Measurements from ENCODE around the gene TRAF3. TPM values are rescaled to one million over a fixed set of nuclear protein-coding genes. Genes with fewer than 3 reads are reported as not detected.

Gene TRAF3
- polyA plus RNA-seq, 1 of the 3 experiments (the other 2 are of a cell fraction) = 17.9 TPM

DNA sequence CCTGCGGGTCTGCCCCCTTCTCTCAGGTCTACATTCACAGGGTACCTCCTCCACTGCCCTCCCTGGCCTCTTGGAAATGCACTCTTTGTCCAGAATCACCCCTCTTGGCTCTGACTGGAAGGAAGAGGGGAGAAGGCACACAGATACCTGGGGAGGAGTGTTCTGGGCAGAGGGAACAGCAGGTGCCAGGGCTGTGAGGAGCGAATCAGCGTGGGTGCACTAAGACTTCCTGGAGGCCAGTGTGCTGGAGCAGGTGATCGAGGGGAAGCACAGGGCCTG lies 8.3 kb upstream of the TRAF3 start:
- POLR2A ChIA-PET = no interaction called here
- Histone ChIP-seq H3K27ac (ENCODE audit: low read depth in 2 of 2, low read length in 1 of 2) (no peak overlapping the region), H2AFZ (ENCODE audit: low read depth) (no peak overlapping the region), H3K4me3 (ENCODE audit: low read depth in 2 of 2, low read length in 1 of 2) (no peak overlapping the region), H4K20me1 (ENCODE audit: insufficient read depth) (no peaks in the 10 kb centered on the region), H3K4me1 (ENCODE audit: control insufficient read depth in 1 of 2, insufficient read depth in 2 of 2, low read depth in 1 of 2, low read length in 1 of 2) (no peaks in the 10 kb centered on the region), H3K9me3 (no peaks in the 10 kb centered on the region), H3K27me3 (ENCODE audit: insufficient read depth) (no peaks in the 10 kb centered on the region), H3K36me3 (replicated peaks in 1 of 2; ENCODE audit: control insufficient read depth in 1 of 2, insufficient read depth in 2 of 2, low read length in 1 of 2) (no peaks in the 10 kb centered on the region), H3K4me2 (no peak overlapping the region), H3K9ac (no peak overlapping the region), H3F3A (replicated peaks; ENCODE audit: insufficient read depth) (no peaks in the 10 kb centered on the region), H3K79me2 (ENCODE audit: insufficient read depth) (no peaks in the 10 kb centered on the region), H3K9me2 (no peaks in the 10 kb centered on the region)
- WGBS (ENCODE audit: low lambda C conversion rate) = 70% methylated on average over 3 of the region's 4 CpGs
- TF ChIP-seq RXRA (IDR thresholded peaks at IDR 0.05; ENCODE audit: borderline replicate concordance, low read depth) = no peak
- no peak for TF ChIP-seq MEF2A (IDR thresholded peaks at IDR 0.05; ENCODE audit: borderline replicate concordance, low read depth)
- TF ChIP-seq RAD21 (IDR thresholded peaks at IDR 0.05; ENCODE audit: low read length) = no peak
- no peak for TF ChIP-seq GATA2 (CRISPR knock-in tag; IDR thresholded peaks at IDR 0.05)
- TF ChIP-seq, protein P1, sequence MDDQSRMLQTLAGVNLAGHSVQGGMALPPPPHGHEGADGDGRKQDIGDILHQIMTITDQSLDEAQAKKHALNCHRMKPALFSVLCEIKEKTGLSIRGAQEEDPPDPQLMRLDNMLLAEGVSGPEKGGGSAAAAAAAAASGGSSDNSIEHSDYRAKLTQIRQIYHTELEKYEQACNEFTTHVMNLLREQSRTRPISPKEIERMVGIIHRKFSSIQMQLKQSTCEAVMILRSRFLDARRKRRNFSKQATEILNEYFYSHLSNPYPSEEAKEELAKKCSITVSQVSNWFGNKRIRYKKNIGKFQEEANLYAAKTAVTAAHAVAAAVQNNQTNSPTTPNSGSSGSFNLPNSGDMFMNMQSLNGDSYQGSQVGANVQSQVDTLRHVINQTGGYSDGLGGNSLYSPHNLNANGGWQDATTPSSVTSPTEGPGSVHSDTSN (IDR thresholded peaks at IDR 0.05) = no peak
- TF ChIP-seq FOXJ3 (CRISPR knock-in tag; IDR thresholded peaks at IDR 0.05) = no peak
- no peak for TF ChIP-seq FOSL2 (IDR thresholded peaks at IDR 0.05; ENCODE audit: borderline replicate concordance, low read depth)
- TF ChIP-seq GABPA (IDR thresholded peaks at IDR 0.05; ENCODE audit: low read depth) = no peak
- TF ChIP-seq SIN3A (IDR thresholded peaks at IDR 0.05; ENCODE audit: borderline replicate concordance, low read depth, low read length) = no peak
- TF ChIP-seq TEAD4 (IDR thresholded peaks at IDR 0.05; ENCODE audit: borderline replicate concordance, insufficient read depth) = no peak
- TF ChIP-seq, protein P2, sequence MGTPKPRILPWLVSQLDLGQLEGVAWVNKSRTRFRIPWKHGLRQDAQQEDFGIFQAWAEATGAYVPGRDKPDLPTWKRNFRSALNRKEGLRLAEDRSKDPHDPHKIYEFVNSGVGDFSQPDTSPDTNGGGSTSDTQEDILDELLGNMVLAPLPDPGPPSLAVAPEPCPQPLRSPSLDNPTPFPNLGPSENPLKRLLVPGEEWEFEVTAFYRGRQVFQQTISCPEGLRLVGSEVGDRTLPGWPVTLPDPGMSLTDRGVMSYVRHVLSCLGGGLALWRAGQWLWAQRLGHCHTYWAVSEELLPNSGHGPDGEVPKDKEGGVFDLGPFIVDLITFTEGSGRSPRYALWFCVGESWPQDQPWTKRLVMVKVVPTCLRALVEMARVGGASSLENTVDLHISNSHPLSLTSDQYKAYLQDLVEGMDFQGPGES (IDR thresholded peaks at IDR 0.05; ENCODE audit: low read depth, low read length) = no peak
- CTCF ChIA-PET = interaction anchor here (0.8 to 0.9 kb wide), 2 partner anchors 9 to 158 kb away, joined by 3 to 4 read pairs; no protein-coding TSS in a partner anchor
- no peak for DNase-seq

DNA sequence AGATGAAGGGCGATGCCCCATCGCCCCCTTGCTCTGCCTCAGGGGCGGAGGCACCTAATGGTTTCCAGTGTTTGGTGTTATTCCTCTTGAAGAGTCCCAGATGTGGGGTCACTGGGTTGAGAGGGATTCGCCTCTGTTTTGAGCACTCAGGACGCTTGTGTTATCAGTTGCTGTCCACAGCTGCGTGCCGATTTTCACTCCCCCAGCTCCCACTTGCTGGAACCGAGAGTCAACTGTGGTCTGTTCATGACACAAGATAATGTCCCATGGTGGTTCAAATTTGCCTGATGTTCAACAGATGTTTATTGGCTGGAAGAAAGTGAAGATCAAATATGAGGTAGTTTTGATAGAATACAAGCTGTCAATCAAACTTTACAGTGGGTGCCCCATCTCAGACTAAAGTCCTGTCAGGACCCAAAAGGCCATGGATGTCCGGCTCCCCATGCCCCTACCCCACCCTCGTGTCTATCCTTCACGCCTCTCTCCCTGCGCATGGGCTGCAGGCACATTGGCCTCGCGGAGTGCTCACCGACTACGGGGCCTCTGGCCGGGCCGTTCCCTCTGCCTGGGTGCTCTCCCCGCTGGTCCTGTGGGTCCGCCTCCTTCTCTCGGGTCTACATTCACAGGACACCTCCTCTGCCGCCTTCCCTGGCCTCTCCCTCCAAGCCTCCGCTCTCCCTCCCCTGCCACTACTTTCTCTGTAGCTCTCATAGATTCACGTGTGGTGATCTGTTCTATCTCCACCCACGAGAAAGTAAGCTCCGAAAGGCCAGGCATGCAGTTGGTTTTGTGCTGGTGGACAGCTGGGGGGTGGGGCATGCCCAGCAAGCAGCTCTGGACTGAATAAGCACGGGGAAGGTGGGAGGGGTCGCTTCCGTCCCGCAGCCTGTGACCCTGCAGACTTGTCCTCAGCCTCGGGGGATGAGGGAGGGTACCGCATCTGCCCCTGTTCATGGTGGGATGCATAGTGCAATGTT lies 6.8 kb upstream of the TRAF3 start:
- peaks cover 7% of the 10 kb centered on the region for H3F3A ChIP-seq (replicated peaks; ENCODE audit: insufficient read depth)
- no peak overlapping the region for H3K4me3 ChIP-seq (ENCODE audit: low read depth in 2 of 2, low read length in 1 of 2)
- no peak overlapping the region for H3K27ac ChIP-seq (ENCODE audit: low read depth in 2 of 2, low read length in 1 of 2)
- H3K36me3 ChIP-seq (replicated peaks in 1 of 2; ENCODE audit: control insufficient read depth in 1 of 2, insufficient read depth in 2 of 2, low read length in 1 of 2) = no peaks in the 10 kb centered on the region
- no peaks in the 10 kb centered on the region for H3K79me2 ChIP-seq (ENCODE audit: insufficient read depth)
- H3K9me2 ChIP-seq = no peaks in the 10 kb centered on the region
- H4K20me1 ChIP-seq (ENCODE audit: insufficient read depth) = no peaks in the 10 kb centered on the region
- no peak overlapping the region for H3K4me2 ChIP-seq
- no peak overlapping the region for H3K9ac ChIP-seq
- H2AFZ ChIP-seq (ENCODE audit: low read depth) = no peak overlapping the region
- H3K4me1 ChIP-seq (ENCODE audit: control insufficient read depth in 1 of 2, insufficient read depth in 2 of 2, low read depth in 1 of 2, low read length in 1 of 2) = no peaks in the 10 kb centered on the region; a peak in 1 of 4 replicates
- POLR2A ChIA-PET = no interaction called here
- no peaks in the 10 kb centered on the region for H3K9me3 ChIP-seq
- TF ChIP-seq TAF1 (IDR thresholded peaks at IDR 0.05; ENCODE audit: borderline replicate concordance, low read depth, low read length) (no peak), GATA2 (CRISPR knock-in tag; IDR thresholded peaks at IDR 0.05) (no peak), SMC3 (IDR thresholded peaks at IDR 0.05; ENCODE audit: low read depth, low read length) (no peak), GABPA (IDR thresholded peaks at IDR 0.05; ENCODE audit: low read depth) (no peak), TEAD4 (IDR thresholded peaks at IDR 0.05; ENCODE audit: borderline replicate concordance, insufficient read depth) (no peak), POLR2AphosphoS5 (IDR thresholded peaks at IDR 0.05; ENCODE audit: low read depth, low read length) (no peak), SIN3A (IDR thresholded peaks at IDR 0.05; ENCODE audit: borderline replicate concordance, low read depth, low read length) (no peak)
- TF ChIP-seq, protein P3, sequence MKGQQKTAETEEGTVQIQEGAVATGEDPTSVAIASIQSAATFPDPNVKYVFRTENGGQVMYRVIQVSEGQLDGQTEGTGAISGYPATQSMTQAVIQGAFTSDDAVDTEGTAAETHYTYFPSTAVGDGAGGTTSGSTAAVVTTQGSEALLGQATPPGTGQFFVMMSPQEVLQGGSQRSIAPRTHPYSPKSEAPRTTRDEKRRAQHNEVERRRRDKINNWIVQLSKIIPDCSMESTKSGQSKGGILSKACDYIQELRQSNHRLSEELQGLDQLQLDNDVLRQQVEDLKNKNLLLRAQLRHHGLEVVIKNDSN (IDR thresholded peaks at IDR 0.05; ENCODE audit: borderline replicate concordance, low read depth) = no peak
- TF ChIP-seq, protein P4, sequence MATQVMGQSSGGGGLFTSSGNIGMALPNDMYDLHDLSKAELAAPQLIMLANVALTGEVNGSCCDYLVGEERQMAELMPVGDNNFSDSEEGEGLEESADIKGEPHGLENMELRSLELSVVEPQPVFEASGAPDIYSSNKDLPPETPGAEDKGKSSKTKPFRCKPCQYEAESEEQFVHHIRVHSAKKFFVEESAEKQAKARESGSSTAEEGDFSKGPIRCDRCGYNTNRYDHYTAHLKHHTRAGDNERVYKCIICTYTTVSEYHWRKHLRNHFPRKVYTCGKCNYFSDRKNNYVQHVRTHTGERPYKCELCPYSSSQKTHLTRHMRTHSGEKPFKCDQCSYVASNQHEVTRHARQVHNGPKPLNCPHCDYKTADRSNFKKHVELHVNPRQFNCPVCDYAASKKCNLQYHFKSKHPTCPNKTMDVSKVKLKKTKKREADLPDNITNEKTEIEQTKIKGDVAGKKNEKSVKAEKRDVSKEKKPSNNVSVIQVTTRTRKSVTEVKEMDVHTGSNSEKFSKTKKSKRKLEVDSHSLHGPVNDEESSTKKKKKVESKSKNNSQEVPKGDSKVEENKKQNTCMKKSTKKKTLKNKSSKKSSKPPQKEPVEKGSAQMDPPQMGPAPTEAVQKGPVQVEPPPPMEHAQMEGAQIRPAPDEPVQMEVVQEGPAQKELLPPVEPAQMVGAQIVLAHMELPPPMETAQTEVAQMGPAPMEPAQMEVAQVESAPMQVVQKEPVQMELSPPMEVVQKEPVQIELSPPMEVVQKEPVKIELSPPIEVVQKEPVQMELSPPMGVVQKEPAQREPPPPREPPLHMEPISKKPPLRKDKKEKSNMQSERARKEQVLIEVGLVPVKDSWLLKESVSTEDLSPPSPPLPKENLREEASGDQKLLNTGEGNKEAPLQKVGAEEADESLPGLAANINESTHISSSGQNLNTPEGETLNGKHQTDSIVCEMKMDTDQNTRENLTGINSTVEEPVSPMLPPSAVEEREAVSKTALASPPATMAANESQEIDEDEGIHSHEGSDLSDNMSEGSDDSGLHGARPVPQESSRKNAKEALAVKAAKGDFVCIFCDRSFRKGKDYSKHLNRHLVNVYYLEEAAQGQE (IDR thresholded peaks at IDR 0.05; ENCODE audit: low read depth, low read length) = no peak
- no peaks in the 10 kb centered on the region for H3K27me3 ChIP-seq (ENCODE audit: insufficient read depth)
- DNase-seq = no peak
- 75% methylated on average over 30 of the region's 32 CpGs for WGBS (ENCODE audit: low lambda C conversion rate)
- CTCF ChIA-PET = interaction anchor here (0.5 to 1.3 kb wide), 2 partner anchors 246 to 334 kb away, joined by 3 read pairs; no protein-coding TSS in a partner anchor

Data from SK-N-SH (cell line).